CD4-positive, CD25-positive, alpha-beta regulatory T cell (primary cell): Measurements from ENCODE around the gene DSE. TPM values are rescaled to one million over a fixed set of nuclear protein-coding genes. Genes with fewer than 3 reads are reported as not detected.

ENCODE experiments used
- ATAC-seq, 2 donors: fragments of 150-1000 bp; cut with Tn5 transposase; one replicate each; pipeline ENCODE4 v1.10.0; 2021; ENCODE audit warnings: low read depth in 2 of 2, moderate number of reproducible peaks in 2 of 2, moderate library complexity in 1 of 2
- DNase-seq, 3 donors: peaks; one replicate each; pipeline versions ENCODE4 v3.0.0 to v3.0.0-alpha.2; 2012 to 2022; ENCODE audit warnings: mixed read lengths in 1 of 3
- H3K27ac ChIP-seq: one replicate; pipeline ENCODE4 v1.7.0; 2013; ENCODE audit warnings: mild to moderate bottlenecking, low read length; ENCODE audit not compliant: insufficient read depth, poor library complexity, severe bottlenecking
- H3K27me3 ChIP-seq: one replicate; pipeline ENCODE4 v1.7.0; 2013; ENCODE audit warnings: low read length; ENCODE audit not compliant: control insufficient read depth, insufficient read depth
- H3K36me3 ChIP-seq: one replicate; pipeline ENCODE4 v1.7.0; 2013; ENCODE audit warnings: mild to moderate bottlenecking, low read length, moderate library complexity; ENCODE audit not compliant: control insufficient read depth, insufficient read depth
- H3K4me1 ChIP-seq: 2 replicates; pipeline ENCODE4 v1.7.0; 2013; ENCODE audit warnings: mild to moderate bottlenecking, low read length; ENCODE audit not compliant: insufficient read depth, control insufficient read depth, poor library complexity, severe bottlenecking
- H3K4me3 ChIP-seq: one replicate; pipeline ENCODE4 v1.7.0; 2013; ENCODE audit warnings: low read depth, mild to moderate bottlenecking, low read length, moderate library complexity
- H3K9me3 ChIP-seq, 2 experiments: 1 replicate in 1 of 2; 2 replicates in 1 of 2; pipeline ENCODE4 v1.7.0; 2013; ENCODE audit warnings: low read length in 2 of 2, mild to moderate bottlenecking in 1 of 2, moderate library complexity in 1 of 2; ENCODE audit not compliant: control insufficient read depth in 2 of 2
- H3K27ac Mint-ChIP-seq, 3 donors: one replicate each; pipeline ENCODE4 v1.8.0; 2020 to 2022; ENCODE audit warnings: mild to moderate bottlenecking in 3 of 3, mixed read lengths in 3 of 3, moderate library complexity in 2 of 3
- H3K27me3 Mint-ChIP-seq: one replicate; pipeline ENCODE4 v1.8.0; 2022; ENCODE audit warnings: mild to moderate bottlenecking, mixed read lengths
- H3K36me3 Mint-ChIP-seq: one replicate; pipeline ENCODE4 v1.8.0; 2020; ENCODE audit warnings: mixed read lengths
- H3K4me1 Mint-ChIP-seq, 4 donors: one replicate each; pipeline ENCODE4 v1.8.0; 2020 to 2022; ENCODE audit warnings: mixed read lengths in 4 of 4, mild to moderate bottlenecking in 1 of 4
- H3K4me3 Mint-ChIP-seq, 4 donors: one replicate each; pipeline ENCODE4 v1.8.0; 2020 to 2022; ENCODE audit warnings: mild to moderate bottlenecking in 4 of 4, mixed read lengths in 4 of 4, moderate library complexity in 3 of 4
- H3K9me3 Mint-ChIP-seq, 7 donors: one replicate each; pipeline ENCODE4 v1.8.0; 2020 to 2022; ENCODE audit warnings: mixed read lengths in 7 of 7, mild to moderate bottlenecking in 3 of 7, moderate library complexity in 2 of 7
- polyA plus RNA-seq, 4 donors: library from polyadenylated mRNA; unstranded; fragments of 300-500 nt; fragmentation: Illumina TruSeq; gene quantifications; one replicate each; pipeline ENCODE4 v1.2.3, GENCODE V29; 2021
- total RNA-seq: library from RNA; stranded (reverse); gene quantifications from one replicate; pipeline ENCODE4 v1.2.3, GENCODE V29; 2022

Gene DSE
- total and polyA plus RNA-seq, 5 donors from 2014 or later = 1.9 to 10.2 (median 3.1) TPM

DNA sequence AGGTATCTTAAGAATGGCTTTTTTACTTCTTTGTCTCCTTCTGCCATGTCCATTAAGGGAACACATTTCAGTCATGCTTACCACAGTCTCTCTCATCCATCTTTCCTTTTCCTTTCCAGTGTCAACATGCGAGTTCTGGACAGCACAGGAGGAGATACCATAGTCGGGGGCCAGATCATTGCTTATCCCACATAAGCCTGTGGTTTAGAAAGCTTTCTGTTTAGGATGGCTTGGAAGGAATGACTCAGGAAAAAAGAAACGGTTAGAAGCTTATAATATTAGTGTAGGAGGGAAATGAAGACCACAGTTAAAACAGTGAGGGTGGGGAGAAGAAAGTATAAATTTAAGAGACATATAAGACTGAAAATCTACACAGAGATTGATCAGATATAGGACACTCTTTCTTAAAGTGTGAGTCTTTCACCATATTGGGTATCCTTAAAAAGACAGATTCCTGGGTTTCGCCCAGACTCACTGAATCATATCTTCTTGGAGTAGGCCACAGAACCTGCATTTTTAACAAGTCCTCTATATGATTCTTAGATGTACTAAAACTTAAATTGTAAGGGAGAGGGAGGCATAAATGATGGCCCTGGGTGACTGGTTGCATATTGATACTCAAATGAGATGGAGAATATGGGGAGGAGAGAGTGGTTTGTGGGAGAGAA lies 36.1 kb downstream of the DSE start:
- Mint-ChIP-seq H3K27ac (no peak overlapping the region), H3K4me1 (peaks cover 0 to 5% (median 2%) of the 10 kb centered on the region in 4 donors), H3K9me3 (peaks cover 0 to 2% (median 0%) of the 10 kb centered on the region in 7 donors), H3K27me3 (peaks cover 18% of the 10 kb centered on the region), H3K36me3 (no peaks in the 10 kb centered on the region), H3K4me3 (no peak overlapping the region)
- Histone ChIP-seq H3K4me3 (no peak overlapping the region), H3K36me3 (no peaks in the 10 kb centered on the region), H3K27ac (no peak overlapping the region), H3K4me1 (no peaks in the 10 kb centered on the region), H3K27me3 (peaks cover 4% of the 10 kb centered on the region), H3K9me3 (no peaks in the 10 kb centered on the region)
- ATAC-seq = no peak
- DNase-seq = no peak

DNA sequence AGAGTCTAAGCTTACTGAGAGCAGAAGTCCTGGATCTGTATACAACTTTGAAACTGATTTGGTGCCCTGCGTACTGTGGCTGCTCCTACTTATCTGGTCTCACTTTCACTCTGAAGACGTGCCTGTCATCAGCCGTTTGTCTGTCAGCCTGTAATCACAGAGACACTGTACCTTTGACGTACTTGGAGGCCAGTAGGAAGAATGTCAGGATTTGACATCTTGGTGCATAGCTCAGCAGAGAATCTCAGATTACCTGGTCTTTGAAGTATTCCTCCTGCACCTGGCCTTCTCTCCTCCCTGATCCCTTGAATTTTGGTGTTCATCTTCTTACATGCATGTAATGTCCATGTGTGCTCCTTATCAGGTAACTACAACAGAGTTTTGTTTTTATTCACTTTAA lies 37.7 kb downstream of the DSE start:
- H3K36me3 Mint-ChIP-seq = no peaks in the 10 kb centered on the region
- DNase-seq (no peak), ATAC-seq (no peak)
- H3K4me3 ChIP-seq = no peak overlapping the region
- no peak overlapping the region for H3K27ac ChIP-seq
- peaks cover 0 to 3% (median 0%) of the 10 kb centered on the region in 7 donors for H3K9me3 Mint-ChIP-seq
- H3K4me1 Mint-ChIP-seq = peaks cover 0 to 5% (median 2%) of the 10 kb centered on the region in 4 donors
- H3K4me3 Mint-ChIP-seq = peak overlapping the region in 1 of 4 donors; percentile 49
- H3K4me1 ChIP-seq = no peaks in the 10 kb centered on the region
- no peaks in the 10 kb centered on the region for H3K9me3 ChIP-seq
- H3K27ac Mint-ChIP-seq = no peak overlapping the region
- H3K27me3 Mint-ChIP-seq = peaks cover 18% of the 10 kb centered on the region
- H3K36me3 ChIP-seq = no peaks in the 10 kb centered on the region
- H3K27me3 ChIP-seq = peaks cover 4% of the 10 kb centered on the region

DNA sequence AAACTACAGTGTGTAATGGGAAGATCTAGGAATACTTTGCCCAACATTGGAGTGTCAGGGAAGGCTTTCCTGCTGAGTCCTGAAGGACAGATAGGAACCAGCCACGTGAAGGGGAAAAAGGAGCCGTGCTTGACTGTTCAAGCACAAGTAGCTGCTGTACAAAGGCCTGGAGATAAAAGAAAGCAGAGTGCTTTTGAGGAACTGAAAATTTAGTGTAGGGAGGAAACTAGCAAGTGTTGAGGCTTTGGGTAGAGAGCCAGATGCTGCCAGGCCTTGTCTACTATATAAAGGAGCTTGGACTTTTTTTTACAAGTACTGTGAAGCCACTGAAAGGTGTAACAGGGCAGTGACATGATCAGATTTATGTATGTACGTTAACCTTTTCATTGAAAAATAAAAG lies 39.0 kb downstream of the DSE start:
- Histone ChIP-seq H3K4me1 (no peaks in the 10 kb centered on the region), H3K4me3 (no peak overlapping the region), H3K36me3 (no peaks in the 10 kb centered on the region), H3K27me3 (peaks cover 4% of the 10 kb centered on the region), H3K27ac (no peak overlapping the region), H3K9me3 (no peaks in the 10 kb centered on the region)
- H3K27me3 Mint-ChIP-seq = peaks cover 18% of the 10 kb centered on the region
- DNase-seq = no peak
- no peak overlapping the region for H3K4me3 Mint-ChIP-seq
- H3K9me3 Mint-ChIP-seq = peaks cover 0 to 3% (median 0%) of the 10 kb centered on the region in 7 donors
- H3K36me3 Mint-ChIP-seq = no peaks in the 10 kb centered on the region
- H3K4me1 Mint-ChIP-seq = peaks cover 0 to 5% (median under 1%) of the 10 kb centered on the region in 4 donors
- peak in 1 of 2 donors; percentile 42 for ATAC-seq
- no peak overlapping the region for H3K27ac Mint-ChIP-seq

DNA sequence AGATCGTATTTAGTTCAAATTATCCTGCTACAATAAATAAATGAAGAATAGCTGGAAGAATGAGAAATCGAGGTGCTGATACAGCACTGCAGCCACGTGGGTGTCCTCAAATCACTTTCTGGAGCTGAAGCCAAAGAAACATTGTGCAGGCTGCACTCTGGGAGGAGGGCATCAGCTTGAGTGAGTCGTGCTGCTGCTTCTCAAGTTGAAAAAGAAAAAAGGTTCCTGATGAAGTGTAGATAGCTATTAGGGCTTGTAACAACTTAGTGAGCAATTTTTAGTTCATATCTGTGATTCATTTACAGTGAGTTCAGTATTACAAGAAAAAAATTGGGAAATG lies 40.5 kb downstream of the DSE start:
- DNase-seq = no peak
- H3K27ac ChIP-seq = no peak overlapping the region

DNA sequence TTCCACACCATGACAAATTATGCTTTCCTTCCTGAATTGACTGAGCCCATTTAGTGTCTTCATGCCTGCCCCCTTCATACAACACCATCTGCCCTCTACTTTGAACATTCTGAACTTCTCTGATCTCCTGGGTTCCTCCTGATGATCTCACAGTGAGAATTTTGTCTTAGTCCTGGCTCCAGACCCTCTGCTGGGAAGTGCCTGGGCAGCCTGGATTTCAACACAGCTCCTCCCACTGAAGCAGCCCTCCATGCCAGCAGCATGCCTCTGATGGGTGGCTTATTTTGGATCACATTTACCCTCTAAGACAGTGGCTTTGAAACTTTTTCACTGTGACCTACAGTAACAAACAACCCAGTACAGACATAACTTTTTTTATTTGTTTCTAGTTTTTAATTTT lies 41.5 kb downstream of the DSE start:
- H3K36me3 ChIP-seq = no peaks in the 10 kb centered on the region
- no peak overlapping the region for H3K27ac ChIP-seq
- peaks cover 0 to 3% (median 0%) of the 10 kb centered on the region in 7 donors for H3K9me3 Mint-ChIP-seq
- H3K27me3 Mint-ChIP-seq = peaks cover 18% of the 10 kb centered on the region
- H3K4me3 Mint-ChIP-seq = no peak overlapping the region
- H3K9me3 ChIP-seq = no peaks in the 10 kb centered on the region
- ATAC-seq = no peak
- no peak overlapping the region for H3K27ac Mint-ChIP-seq
- H3K4me1 Mint-ChIP-seq = peaks cover 0 to 5% (median 0%) of the 10 kb centered on the region in 4 donors
- DNase-seq = no peak
- no peaks in the 10 kb centered on the region for H3K27me3 ChIP-seq
- H3K4me1 ChIP-seq = no peaks in the 10 kb centered on the region
- H3K36me3 Mint-ChIP-seq = no peaks in the 10 kb centered on the region
- no peak overlapping the region for H3K4me3 ChIP-seq

More for the DNA sequence above, 40.5 kb downstream of the DSE start:
- Mint-ChIP-seq H3K4me1 (peaks cover 0 to 5% (median 0%) of the 10 kb centered on the region in 4 donors), H3K36me3 (no peaks in the 10 kb centered on the region), H3K27ac (peak overlapping the region in 1 of 3 donors; percentile 20), H3K27me3 (peaks cover 18% of the 10 kb centered on the region), H3K4me3 (no peak overlapping the region), H3K9me3 (peaks cover 0 to 3% (median 0%) of the 10 kb centered on the region in 7 donors)
- Histone ChIP-seq H3K4me3 (no peak overlapping the region), H3K4me1 (no peaks in the 10 kb centered on the region), H3K27me3 (no peaks in the 10 kb centered on the region), H3K9me3 (no peaks in the 10 kb centered on the region), H3K36me3 (no peaks in the 10 kb centered on the region)
- no peak for ATAC-seq

DNA sequence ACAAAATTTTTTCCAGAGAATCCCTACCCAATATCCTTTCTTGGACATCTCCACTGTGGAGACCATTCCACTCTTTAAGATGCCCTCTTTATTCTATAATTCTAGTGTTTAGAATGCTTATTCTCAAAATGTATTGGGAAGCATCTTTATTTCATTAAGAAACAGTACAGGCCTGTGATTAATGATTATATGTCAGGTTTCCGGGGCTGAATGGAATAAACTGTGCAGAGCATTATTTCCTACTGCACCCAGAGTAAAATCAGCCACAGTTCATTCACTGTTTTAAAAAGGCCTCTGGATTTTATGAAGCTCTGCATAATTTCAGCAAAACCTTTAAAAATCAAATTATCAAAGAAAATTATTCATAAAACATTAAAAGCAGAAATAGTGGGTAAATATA lies 42.6 kb downstream of the DSE start:
- Mint-ChIP-seq H3K27me3 (peaks cover 8% of the 10 kb centered on the region), H3K4me3 (no peak overlapping the region), H3K4me1 (peaks cover 0 to 5% (median 0%) of the 10 kb centered on the region in 4 donors), H3K27ac (no peak overlapping the region), H3K9me3 (peaks cover 0 to 3% (median 0%) of the 10 kb centered on the region in 7 donors), H3K36me3 (no peaks in the 10 kb centered on the region)
- Histone ChIP-seq H3K27me3 (no peaks in the 10 kb centered on the region), H3K27ac (no peak overlapping the region), H3K4me1 (no peaks in the 10 kb centered on the region), H3K36me3 (no peaks in the 10 kb centered on the region), H3K4me3 (no peak overlapping the region), H3K9me3 (no peaks in the 10 kb centered on the region)
- ATAC-seq (no peak), DNase-seq (no peak)

DNA sequence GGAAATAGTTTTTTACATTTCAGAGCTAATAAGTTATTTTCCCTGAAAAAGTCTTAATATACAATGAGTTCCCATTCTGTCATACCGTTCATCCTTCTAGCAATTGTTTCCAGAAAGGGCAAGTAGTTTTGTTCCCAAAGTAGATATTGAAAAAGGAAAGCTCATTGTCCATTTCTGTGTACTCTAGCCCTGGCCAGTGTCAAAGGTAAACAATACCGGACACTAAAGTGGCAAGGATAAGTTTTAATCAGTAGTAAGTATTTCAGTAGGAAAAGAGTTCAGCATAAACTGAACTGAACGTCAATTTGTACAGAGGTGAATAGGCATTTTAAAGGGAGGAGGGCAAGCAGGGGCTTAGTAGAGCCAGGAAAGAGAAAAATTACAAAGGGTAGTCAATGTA lies 46.9 kb downstream of the DSE start:
- peaks cover 0 to 2% (median 0%) of the 10 kb centered on the region in 7 donors for H3K9me3 Mint-ChIP-seq
- DNase-seq = no peak
- Histone ChIP-seq H3K4me1 (no peaks in the 10 kb centered on the region), H3K27ac (no peak overlapping the region), H3K27me3 (no peaks in the 10 kb centered on the region), H3K4me3 (no peak overlapping the region), H3K36me3 (no peaks in the 10 kb centered on the region), H3K9me3 (no peaks in the 10 kb centered on the region)
- H3K27ac Mint-ChIP-seq = no peak overlapping the region
- H3K4me3 Mint-ChIP-seq = no peak overlapping the region
- H3K27me3 Mint-ChIP-seq = no peaks in the 10 kb centered on the region
- no peaks in the 10 kb centered on the region for H3K4me1 Mint-ChIP-seq
- no peaks in the 10 kb centered on the region for H3K36me3 Mint-ChIP-seq
- no peak for ATAC-seq
